B cell (primary cell): ENCODE results near the gene TRUB1. TPM values are rescaled to one million over a fixed set of nuclear protein-coding genes. Genes with fewer than 3 reads are reported as not detected.

Source experiments
- ATAC-seq: fragments of 200-7000 bp; cut with Tn5 transposase; one replicate; pipeline ENCODE4 v1.10.0; 2021; ENCODE audit warnings: low read depth, mild to moderate bottlenecking, moderate number of reproducible peaks, moderate library complexity
- CTCF ChIA-PET: fragments of 350-600 bp; sonication (Branson Sonifier 250); formaldehyde crosslinking; loops from one replicate; lab custom pipeline; 2021; ENCODE audit warnings: antibody characterized with exemption, inconsistent platforms; lab: Charles Lee
- POLR2A ChIA-PET: fragments of 350-600 bp; sonication (Branson Sonifier 250); formaldehyde crosslinking; loops from one replicate; lab custom pipeline; 2021; ENCODE audit warnings: antibody characterized with exemption; lab: Charles Lee
- DNase-seq: peaks from one replicate; pipeline ENCODE4 v3.0.0; 2013
- H2AFZ ChIP-seq: 2 replicates; pipeline ENCODE4 v1.6.1; 2012; ENCODE audit warnings: mild to moderate bottlenecking, low read depth, low read length; ENCODE audit not compliant: insufficient read depth, poor library complexity, severe bottlenecking
- H3K27ac ChIP-seq, 2 donors: 1 replicate in 1 of 2; 2 replicates in 1 of 2; pipeline ENCODE4 v1.5.1; 2012 to 2013; ENCODE audit warnings: low read length in 2 of 2, mild to moderate bottlenecking in 2 of 2, moderate library complexity in 1 of 2
- H3K27me3 ChIP-seq, 4 experiments: fragments of 200-600 bp in 1 of 4; sonication (generic) in 1 of 4; replicated peaks in 1 of 4; 1 replicate in 2 of 4; 2 replicates in 2 of 4; pipeline versions ENCODE4 v1.6.1 to v1.7.0; 2013 to 2016; ENCODE audit warnings: low read length in 3 of 4, mild to moderate bottlenecking in 2 of 4, mixed read lengths in 1 of 4, moderate library complexity in 1 of 4; ENCODE audit not compliant: insufficient read depth in 4 of 4, control insufficient read depth in 3 of 4; ENCODE audit errors: control extremely low read depth in 1 of 4
- H3K36me3 ChIP-seq, 2 experiments: replicated peaks in 1 of 2; 1 replicate in 1 of 2; 2 replicates in 1 of 2; pipeline versions ENCODE4 v1.6.1 to v1.7.1; 2013; ENCODE audit warnings: low read length in 1 of 2; ENCODE audit not compliant: insufficient read depth in 2 of 2, control insufficient read depth in 1 of 2; ENCODE audit errors: control extremely low read depth in 1 of 2, extremely low read depth in 1 of 2
- H3K4me1 ChIP-seq, 2 donors: fragments of 200-600 bp in 1 of 2; sonication (generic) in 1 of 2; 1 replicate in 1 of 2; 2 replicates in 1 of 2; pipeline versions ENCODE4 v1.5.1 to v1.6.1; 2013 to 2017; ENCODE audit warnings: low read length in 2 of 2; ENCODE audit not compliant: control insufficient read depth in 2 of 2, insufficient read depth in 2 of 2
- H3K4me2 ChIP-seq: replicated peaks from 2 replicates; pipeline ENCODE3; 2012; ENCODE audit warnings: mild to moderate bottlenecking, low read depth, low read length; ENCODE audit not compliant: poor library complexity, severe bottlenecking
- H3K4me3 ChIP-seq, 5 experiments: fragments of 200-600 bp in 1 of 5; sonication (generic) in 1 of 5; 1 replicate in 3 of 5; 2 replicates in 2 of 5; pipeline versions ENCODE4 v1.5.1 to v1.7.0; 2011 to 2016; ENCODE audit warnings: low read length in 4 of 5, mild to moderate bottlenecking in 4 of 5, low read depth in 2 of 5, control low read depth in 1 of 5, moderate library complexity in 1 of 5; ENCODE audit not compliant: insufficient read depth in 1 of 5; ENCODE audit errors: control extremely low read depth in 1 of 5, extremely low read depth in 1 of 5
- H3K79me2 ChIP-seq: fragments of 200-600 bp; sonication (generic); one replicate; pipeline ENCODE4 v1.6.0; 2016; ENCODE audit warnings: low read length; ENCODE audit not compliant: control insufficient read depth, insufficient read depth
- H3K9ac ChIP-seq: fragments of 200-600 bp; sonication (generic); 2 replicates; pipeline ENCODE4 v1.6.1; 2017; ENCODE audit warnings: mild to moderate bottlenecking, low read length, moderate library complexity
- H3K9me3 ChIP-seq, 3 donors: one replicate each; pipeline versions ENCODE4 v1.6.1 to v1.7.1; 2013; ENCODE audit warnings: low read length in 2 of 3; ENCODE audit not compliant: control insufficient read depth in 2 of 3, insufficient read depth in 1 of 3; ENCODE audit errors: control extremely low read depth in 1 of 3
- H4K20me1 ChIP-seq: 2 replicates; pipeline ENCODE4 v1.6.0; 2012; ENCODE audit warnings: mild to moderate bottlenecking, low read length; ENCODE audit not compliant: insufficient read depth, control insufficient read depth, poor library complexity, severe bottlenecking
- H3K27ac Mint-ChIP-seq: one replicate; pipeline ENCODE4 v1.8.0; 2021; ENCODE audit warnings: mixed read lengths
- H3K27me3 Mint-ChIP-seq: one replicate; pipeline ENCODE4 v1.8.0; 2021; ENCODE audit warnings: mixed read lengths
- H3K4me1 Mint-ChIP-seq: one replicate; pipeline ENCODE4 v1.8.0; 2021; ENCODE audit warnings: mixed read lengths
- H3K4me3 Mint-ChIP-seq: one replicate; pipeline ENCODE4 v1.8.0; 2021; ENCODE audit warnings: mixed read lengths
- H3K9me3 Mint-ChIP-seq: one replicate; pipeline ENCODE4 v1.8.0; 2022; ENCODE audit warnings: mixed read lengths; ENCODE audit not compliant: insufficient read depth
- CTCF ChIP-seq: fragments of 200-600 bp; IDR thresholded peaks from one replicate; pipeline ENCODE4 v1.8.0; 2022; ENCODE audit warnings: antibody characterized with exemption, mild to moderate bottlenecking
- EZH2 ChIP-seq: IDR thresholded peaks from 2 replicates; pipeline ENCODE4 v1.6.1; 2012; ENCODE audit warnings: borderline replicate concordance, low read depth, mild to moderate bottlenecking, moderate library complexity, low read length; ENCODE audit not compliant: insufficient read depth, poor library complexity, severe bottlenecking
- WGBS: methylation state at CpG from one replicate; pipeline ENCODE4 v1.1.5; 2013; ENCODE audit warnings: missing lambda C conversion rate; ENCODE audit not compliant: insufficient coverage; 5-methylcytosine and 5-hydroxymethylcytosine counted together
- intact Hi-C: fragments of 100-400 bp; cut with micrococcal nuclease; formaldehyde crosslinking; loops from one replicate; pipeline ENCODE4 v1.10.0; 2022
- polyA plus RNA-seq: library from polyadenylated mRNA; depleted of rRNA; stranded (reverse); fragments of >200 nt; gene quantifications from 2 replicates; pipeline ENCODE4 v1.2.3, GENCODE V29; 2012
- total RNA-seq, 2 donors: library from RNA; stranded (reverse); fragments of 120-200 nt in 1 of 2; gene quantifications; 1 replicate in 1 of 2; 2 replicates in 1 of 2; pipeline versions ENCODE4 v1.2.3 to v1.2.4, GENCODE V29; 2013 to 2022

Gene TRUB1
- total and polyA plus RNA-seq, 2 donors (not counting 1 experiment from before 2014, with no cell fraction given): 6.5 to 15.7 TPM

GRCh38 chr10:114911801-114912469, 26.1 kb upstream of the TRUB1 start:
- CTCF ChIA-PET: no interaction called here
- H4K20me1 ChIP-seq: no peaks in the 10 kb centered on the region
- H3K27ac ChIP-seq: no peak overlapping the region
- Mint-ChIP-seq H3K9me3 (no peaks in the 10 kb centered on the region), H3K27me3 (peaks cover 9% of the 10 kb centered on the region), H3K4me3 (no peak overlapping the region), H3K4me1 (no peaks in the 10 kb centered on the region), H3K27ac (no peak overlapping the region)
- TF ChIP-seq CTCF: no peak
- no peak for TF ChIP-seq EZH2
- no peak overlapping the region for H3K9ac ChIP-seq
- POLR2A ChIA-PET: no interaction called here
- no CpG with 5 or more reads among the region's 5 CpGs for WGBS
- ATAC-seq: no peak
- no peaks in the 10 kb centered on the region for H3K4me1 ChIP-seq
- H3K27me3 ChIP-seq: no peaks in the 10 kb centered on the region
- no peak overlapping the region for H3K4me2 ChIP-seq
- no peak for DNase-seq
- H3K9me3 ChIP-seq: no peaks in the 10 kb centered on the region
- intact Hi-C loops: no loop called here
- H3K36me3 ChIP-seq: no peaks in the 10 kb centered on the region
- no peaks in the 10 kb centered on the region for H3K79me2 ChIP-seq
- H3K4me3 ChIP-seq: no peak overlapping the region
- no peak overlapping the region for H2AFZ ChIP-seq

- ChIA-PET CTCF (no interaction called here), POLR2A (no interaction called here)
- no peaks in the 10 kb centered on the region for H3K4me1 Mint-ChIP-seq
Observed at GRCh38 chr10:114912470-114912859, 25.5 kb upstream of the TRUB1 start.

More at GRCh38 chr10:114912470-114912859, 25.5 kb upstream of the TRUB1 start:
- WGBS: no CpG with 5 or more reads among the region's 2 CpGs
- Histone ChIP-seq H2AFZ (no peak overlapping the region), H3K4me3 (no peak overlapping the region), H3K4me2 (no peak overlapping the region), H4K20me1 (no peaks in the 10 kb centered on the region), H3K9ac (no peak overlapping the region), H3K79me2 (no peaks in the 10 kb centered on the region), H3K27ac (no peak overlapping the region), H3K9me3 (no peaks in the 10 kb centered on the region), H3K4me1 (no peaks in the 10 kb centered on the region), H3K27me3 (no peaks in the 10 kb centered on the region), H3K36me3 (no peaks in the 10 kb centered on the region)
- Mint-ChIP-seq H3K27me3 (peaks cover 4% of the 10 kb centered on the region), H3K9me3 (no peaks in the 10 kb centered on the region), H3K4me3 (no peak overlapping the region), H3K27ac (no peak overlapping the region)
- TF ChIP-seq EZH2 (no peak), CTCF (no peak)
- DNase-seq: no peak
- ATAC-seq: no peak
- intact Hi-C loops: no loop called here
